T-helper 1 cell treated with Interleukin-12 subunit alpha and Interleukin-12 subunit beta and Interleukin-4 antibody, amounts not matched to agents 30 ng/mL and 1 ng/mL, for 36 hours (primary cell): ENCODE measurements around the gene FOXC2. TPM values are rescaled to one million over a fixed set of nuclear protein-coding genes. Genes with fewer than 3 reads are reported as not detected.

Experiments
- intact Hi-C: fragments of 100-400 bp; cut with micrococcal nuclease; formaldehyde crosslinking; loops from one replicate; pipeline ENCODE4 v1.15.1; 2024
- total RNA-seq: library from RNA; stranded (reverse); gene quantifications from 2 replicates; pipeline ENCODE4 v1.2.3, GENCODE V29; 2022

FOXC2 gene
- not detected in 2 replicates for total RNA-seq

GRCh38 chr16:86566601-86566965 lies at the start of gene FOXC2:
Gene FOXC2, plus strand, starts transcription at chr16:86566829. Its CDS starts 507 bp downstream, at chr16:86567336.
- intact Hi-C loops: loop anchor here (5.0 to 10.0 kb wide), 3 partner anchors 356 to 1198 kb away; partner anchors contain the start of gene KLHDC4

DNA sequence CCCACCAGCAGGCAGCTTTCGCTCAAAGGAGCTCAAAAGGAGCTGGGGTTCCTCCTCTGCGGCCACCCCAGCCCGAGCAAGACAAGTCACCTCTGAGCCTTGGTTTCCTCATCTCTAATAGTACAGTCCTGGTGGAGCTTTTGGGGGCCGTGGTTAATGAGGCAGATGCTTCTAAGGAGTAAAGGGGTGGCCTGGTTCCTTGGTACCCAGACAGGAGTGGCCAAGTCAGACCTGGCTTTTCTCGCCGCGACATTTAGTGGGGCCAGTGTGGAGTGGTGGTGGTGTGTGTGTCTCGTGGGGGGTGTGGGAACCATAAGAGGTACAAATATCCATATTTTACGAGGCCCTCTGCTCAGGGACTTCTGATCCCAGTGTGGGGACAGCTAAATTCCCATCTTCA lies 49.6 kb upstream of the FOXC2 start:
- intact Hi-C loops: loop anchor here (1.0 kb wide), 1 partner anchor 176 kb away; no protein-coding TSS in a partner anchor

DNA sequence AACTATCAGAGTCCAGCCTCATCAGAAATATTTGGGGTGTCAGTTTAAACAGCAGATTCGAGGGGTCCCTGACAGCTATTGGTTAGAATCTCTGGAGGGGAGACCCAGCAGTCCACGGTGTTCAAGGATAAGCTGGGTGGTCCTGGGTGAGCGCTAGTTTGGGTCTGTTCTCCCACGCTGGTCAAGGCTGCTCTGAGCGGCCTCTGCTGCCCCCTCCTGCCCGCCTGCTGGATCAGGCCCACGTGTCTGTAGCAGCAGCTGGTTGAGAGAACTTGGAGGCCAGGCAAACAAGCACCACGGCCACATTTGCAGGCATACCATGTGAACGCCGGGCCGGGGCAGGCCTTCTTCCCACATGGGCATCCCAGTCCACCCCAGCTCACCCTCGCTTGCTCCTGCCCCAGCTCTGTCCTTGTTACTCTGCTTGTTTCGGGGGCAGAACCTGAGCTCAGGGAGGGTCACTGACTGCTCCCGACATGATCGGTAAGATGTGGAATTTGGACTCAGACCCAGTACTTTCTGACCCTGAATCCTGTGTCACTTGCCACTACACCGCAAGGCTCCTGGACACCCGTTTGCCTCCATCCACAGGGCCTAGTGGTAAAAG lies 48.9 kb upstream of the FOXC2 start:
- intact Hi-C loops: loop anchor here (1.0 kb wide), 1 partner anchor 176 kb away; no protein-coding TSS in a partner anchor

DNA sequence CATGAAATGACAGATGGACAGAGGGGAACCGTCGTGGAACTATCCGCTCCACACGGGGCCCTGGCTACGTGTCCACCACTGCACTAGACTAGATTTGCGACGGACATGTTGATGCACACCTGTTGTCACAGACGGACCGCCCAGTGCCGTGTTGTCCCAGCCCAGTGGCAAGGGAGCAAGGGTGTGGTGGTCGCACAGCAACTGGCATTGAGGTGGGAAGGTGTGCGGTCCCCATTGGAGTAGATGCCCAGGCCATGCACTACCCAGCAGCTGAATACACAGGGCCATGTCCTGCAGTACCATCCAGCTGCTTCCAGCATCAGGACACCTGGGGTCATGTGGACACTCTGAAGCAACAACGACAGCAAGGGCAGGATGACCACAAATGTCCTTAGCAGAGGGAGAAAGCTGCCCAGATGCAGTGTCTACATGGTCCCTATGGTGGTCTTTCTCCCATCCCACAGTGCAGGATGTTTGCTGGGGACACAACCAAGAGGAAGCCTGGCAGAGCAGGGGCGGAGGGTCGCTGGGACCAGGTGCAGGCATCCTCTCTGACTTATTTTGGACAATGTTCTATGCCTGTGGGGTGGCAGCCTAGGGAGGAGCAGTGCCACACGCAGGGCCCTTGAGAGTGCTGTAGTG lies 47.5 kb upstream of the FOXC2 start:
- intact Hi-C loops: no loop called here

DNA sequence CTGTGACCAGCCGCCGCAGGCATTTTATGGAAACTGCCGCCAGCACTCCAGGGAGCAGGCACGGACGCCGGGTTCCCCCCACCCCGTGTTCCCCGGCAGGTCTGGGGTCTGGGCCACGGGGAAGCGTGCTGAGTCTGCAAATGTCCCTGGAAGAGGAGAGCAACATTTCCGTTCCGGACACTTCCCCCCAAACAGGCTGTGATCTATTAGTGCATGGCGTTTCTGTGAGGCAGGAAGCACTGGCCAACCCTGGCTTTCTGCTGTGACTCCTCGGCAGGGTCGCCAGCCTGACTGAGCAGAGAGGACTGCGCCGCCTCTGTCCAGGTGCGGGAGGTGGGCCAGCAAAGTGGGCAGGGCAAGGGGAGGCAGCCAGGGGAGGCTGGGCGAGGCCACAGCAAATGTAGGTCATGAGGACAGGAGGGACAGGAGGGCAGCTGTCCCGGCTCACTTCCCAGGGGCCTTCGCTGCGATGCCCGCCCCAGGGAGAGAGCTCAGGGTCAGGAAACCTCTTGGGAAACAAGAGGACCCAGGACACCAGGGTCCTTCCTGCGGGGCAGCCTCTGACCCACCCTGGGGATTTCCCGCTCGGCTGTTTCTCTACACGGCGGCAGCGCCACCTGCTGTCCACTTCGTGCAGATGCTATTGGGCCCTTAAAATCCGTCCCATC lies 46.8 kb upstream of the FOXC2 start:
- intact Hi-C loops: loop anchor here (1.0 kb wide), 3 partner anchors 44 to 698 kb away; no protein-coding TSS in a partner anchor

GRCh38 chr16:86520317-86521210 lies 46.1 kb upstream of the FOXC2 start:
- intact Hi-C loops: loop anchor here (1.0 kb wide), 3 partner anchors 43 to 699 kb away; no protein-coding TSS in a partner anchor

DNA sequence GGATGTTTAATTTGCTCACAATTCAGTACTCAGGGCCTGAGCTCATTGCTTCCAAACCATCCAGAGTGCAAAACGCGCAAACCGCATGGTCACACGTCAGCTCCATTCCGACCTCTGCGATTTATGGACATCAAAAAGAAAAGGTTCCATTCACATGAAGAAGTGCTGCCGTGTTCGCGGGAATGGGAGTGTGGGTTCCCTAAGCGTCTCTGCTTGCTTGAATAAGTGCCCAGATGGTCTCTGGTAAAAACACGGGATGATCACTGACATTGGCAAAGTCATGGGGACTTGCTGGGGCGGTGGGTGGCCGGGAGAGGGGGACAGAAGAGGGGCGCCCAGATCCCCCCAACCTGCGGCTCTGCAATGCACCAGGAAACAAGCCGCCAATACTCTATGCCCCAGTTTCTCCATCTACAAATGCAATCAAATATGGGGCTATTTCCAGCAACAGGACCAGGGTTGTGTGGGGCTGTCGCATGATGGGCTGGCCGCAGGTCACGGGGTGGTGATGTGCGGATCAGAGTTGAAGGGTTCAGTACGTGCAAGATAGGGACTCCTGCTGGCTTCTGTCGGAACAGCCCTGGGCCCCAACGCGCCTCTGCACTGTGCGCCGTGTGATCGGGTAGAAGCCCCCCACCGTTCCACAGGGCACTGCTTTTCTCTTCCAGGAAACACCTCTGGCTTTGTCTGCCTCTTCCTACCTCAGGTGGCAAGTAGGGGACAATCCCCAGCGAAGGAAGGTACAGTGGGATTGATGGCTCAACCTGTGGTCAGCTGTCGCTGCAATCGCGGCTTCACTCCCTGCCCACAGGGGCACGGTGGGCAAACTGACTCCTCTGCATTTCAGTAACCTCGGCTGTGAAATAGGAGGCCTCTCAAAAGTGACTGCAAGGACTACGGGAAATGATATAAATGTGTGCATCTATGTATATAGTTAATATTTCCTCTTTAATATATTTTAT lies 45.1 kb upstream of the FOXC2 start:
- intact Hi-C loops: no loop called here

DNA sequence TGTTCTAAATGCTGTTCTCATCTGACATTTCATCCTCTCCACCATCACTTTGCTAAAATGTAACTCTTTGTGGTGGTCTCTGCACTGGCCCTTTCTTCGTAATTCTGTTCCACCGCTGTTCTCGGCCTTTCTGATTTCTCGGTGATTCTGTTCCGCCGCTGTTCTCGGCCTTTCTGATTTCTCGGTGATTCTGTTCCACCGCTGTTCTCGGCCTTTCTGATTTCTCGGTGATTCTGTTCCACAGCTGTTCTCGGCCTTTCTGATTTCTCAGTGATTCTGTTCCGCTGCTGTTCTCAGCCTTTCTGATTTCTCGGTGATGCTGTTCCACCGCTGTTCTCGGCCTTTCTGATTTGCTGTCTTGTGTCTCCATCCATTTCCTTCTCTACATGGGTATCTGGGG lies 44.0 kb upstream of the FOXC2 start:
- intact Hi-C loops: no loop called here

- intact Hi-C loops: no loop called here
Measured at GRCh38 chr16:86523166-86523740, 43.4 kb upstream of the FOXC2 start.

- intact Hi-C loops: no loop called here
Measured at GRCh38 chr16:86524029-86524428, 42.6 kb upstream of the FOXC2 start.

DNA sequence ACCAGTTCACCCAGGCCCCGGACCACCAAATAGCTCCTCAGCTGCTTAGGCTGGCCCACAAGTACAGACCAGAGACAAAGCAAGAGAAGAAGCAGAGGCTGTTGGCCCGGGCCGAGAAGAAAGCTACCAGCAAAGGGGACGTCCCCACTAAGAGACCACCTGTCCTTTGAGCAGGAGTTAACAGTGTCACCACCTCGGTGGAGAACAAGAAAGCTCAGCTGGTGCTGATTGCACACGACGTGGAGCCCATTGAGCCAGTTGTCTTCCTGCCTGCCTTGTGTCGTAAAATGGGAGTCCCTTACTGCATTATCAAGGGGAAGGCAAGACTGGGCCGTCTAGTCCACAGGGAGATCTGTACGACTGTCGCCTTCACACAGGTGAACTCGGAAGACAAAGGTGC lies 40.9 kb upstream of the FOXC2 start:
- intact Hi-C loops: no loop called here

DNA sequence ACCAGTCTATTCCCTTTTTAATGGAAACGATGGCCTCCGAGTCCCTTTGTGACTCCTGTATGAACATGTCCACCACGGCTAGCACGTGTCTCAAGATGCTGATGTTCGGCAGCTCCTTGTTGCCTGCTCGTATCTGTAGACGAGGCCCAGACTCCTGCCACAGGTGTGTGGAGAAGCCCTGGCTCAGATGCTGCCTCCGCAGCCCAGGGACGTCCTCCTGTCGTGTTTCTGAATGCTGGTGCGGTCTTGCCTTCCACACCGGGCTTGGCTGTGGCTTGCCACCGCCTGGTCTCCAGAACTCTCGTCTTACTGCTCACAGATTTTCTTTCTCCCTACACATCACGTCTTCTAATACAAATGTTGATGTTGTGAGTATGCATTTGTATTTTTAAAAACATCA lies 39.3 kb upstream of the FOXC2 start:
- intact Hi-C loops: no loop called here

DNA sequence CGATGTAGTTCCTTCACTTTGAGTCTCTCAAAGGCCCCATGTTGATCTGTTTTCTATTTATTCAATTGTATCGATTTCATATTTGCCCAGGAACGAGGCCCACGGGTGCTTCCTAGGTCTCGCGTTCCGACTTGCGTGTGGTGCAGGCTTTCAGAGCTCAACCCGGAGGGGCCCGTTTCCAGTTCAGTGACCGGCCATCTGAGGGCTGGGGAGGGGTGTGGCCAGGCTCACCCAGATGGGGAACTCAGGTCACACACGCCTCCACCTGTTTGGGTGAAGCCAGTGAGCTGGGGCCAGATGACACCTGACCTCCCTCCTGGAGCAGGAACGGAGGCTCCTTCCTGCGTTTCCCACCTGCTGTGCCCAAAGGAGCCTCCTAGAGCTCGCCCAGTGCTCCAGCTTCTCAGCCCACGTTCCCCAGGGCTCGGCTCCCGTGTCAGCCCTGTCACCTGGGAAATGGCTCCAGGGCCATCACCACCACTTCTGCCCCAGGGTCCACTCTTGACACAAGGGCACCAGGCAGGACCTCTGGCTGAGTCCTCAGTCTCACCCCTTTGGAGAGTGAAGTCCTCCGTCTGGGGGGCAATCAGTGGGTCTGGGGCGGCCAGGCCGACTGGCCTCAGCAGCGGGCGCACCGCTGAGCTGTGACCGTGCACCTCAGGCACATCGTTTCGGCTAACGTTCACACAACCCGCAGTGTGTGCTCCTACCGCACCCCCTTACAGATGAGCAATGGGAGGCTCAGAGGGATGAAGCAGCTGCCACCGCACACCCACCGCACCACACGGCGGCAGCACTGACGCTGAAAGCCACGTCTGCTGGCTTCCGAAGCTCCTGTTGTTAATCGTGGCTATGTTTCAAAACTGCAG lies 38.3 kb upstream of the FOXC2 start:
- intact Hi-C loops: no loop called here

DNA sequence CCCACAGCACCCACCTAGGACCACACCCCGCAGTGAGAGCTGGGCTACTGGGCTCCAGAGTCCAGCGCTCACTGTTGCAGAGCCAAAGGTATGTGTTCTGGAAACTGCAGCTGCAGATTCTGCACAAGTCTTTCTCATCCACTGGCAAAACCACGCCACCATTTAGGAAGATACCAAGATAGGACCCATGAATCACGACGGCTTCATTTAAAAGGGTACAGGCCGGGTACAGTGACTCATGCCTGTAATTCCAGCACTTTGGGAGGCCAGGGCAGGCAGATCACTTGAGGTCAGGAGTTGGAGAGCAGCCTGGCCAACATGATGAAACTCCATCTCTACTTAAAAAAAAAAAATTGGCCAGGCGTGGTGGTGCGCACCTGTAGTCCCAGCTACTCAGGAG lies 37.5 kb upstream of the FOXC2 start:
- intact Hi-C loops: no loop called here

- intact Hi-C loops: no loop called here
Measured at GRCh38 chr16:86530251-86531190, 36.1 kb upstream of the FOXC2 start.

- intact Hi-C loops: no loop called here
Measured at GRCh38 chr16:86531191-86531545, 35.5 kb upstream of the FOXC2 start.

DNA sequence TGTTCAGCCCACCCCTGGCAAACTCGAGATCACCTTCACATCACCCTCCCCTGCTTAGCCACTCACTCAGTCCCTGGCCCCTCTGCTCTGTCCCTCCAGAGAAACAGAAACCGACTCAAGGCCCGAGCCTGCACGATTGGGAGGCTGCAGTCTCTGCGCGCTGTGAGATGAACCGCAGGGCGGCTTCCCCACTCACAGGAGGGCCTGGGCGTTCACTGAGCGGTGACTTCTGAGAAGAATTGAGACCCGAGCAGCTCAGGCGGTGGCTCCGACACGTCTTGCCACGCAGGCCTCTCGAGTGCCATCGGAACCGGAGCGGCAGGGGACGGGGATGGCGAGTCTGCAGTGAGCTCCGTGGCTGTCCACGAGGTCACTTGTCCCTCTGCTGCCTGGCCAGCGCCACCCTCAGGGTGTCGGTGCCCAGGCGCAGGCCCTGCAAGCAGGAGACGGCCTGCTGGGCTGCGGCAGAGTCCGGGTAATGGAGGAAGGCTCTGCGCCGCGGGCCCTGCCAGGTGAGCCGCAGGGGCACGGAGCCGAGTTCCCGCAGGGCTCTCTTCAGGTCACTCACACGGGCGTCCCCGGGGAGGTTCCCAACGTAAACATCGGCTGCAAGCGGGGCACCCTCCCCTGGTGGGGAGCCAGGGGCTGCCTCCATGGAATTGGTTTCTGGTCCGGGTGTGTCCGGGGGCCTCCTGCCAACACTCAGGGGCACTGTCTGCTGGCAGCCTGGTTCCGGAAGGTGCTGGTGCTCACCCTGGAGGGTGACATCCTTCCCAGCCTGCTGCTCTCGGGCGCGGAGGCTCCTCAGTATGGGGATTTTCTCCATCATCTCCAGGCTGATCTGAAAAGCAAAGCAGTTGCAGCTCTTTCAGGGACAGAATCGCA lies 34.7 kb upstream of the FOXC2 start:
- intact Hi-C loops: no loop called here
